Keratinocyte (primary cell): ENCODE data around the gene FMO1.

Experiments used
- EZH2 ChIP-seq: IDR thresholded peaks from one replicate; pipeline ENCODE4 v1.6.1; 2012; ENCODE audit warnings: inconsistent platforms, mild to moderate bottlenecking, low read length, moderate library complexity
- TF ChIP-seq, protein P1 (sequence below), 3 experiments: IDR thresholded peaks in 1 of 3; conservative IDR thresholded peaks in 1 of 3; optimal IDR thresholded peaks in 1 of 3; 2 replicates in 2 of 3; 3 replicates in 1 of 3; pipeline versions ENCODE3 to v1.5.1; 2011; ENCODE audit warnings: low read length in 3 of 3, mild to moderate bottlenecking in 3 of 3, moderate library complexity in 2 of 3, control low read depth in 1 of 3, inconsistent platforms in 1 of 3; ENCODE audit not compliant: insufficient read depth in 2 of 3; ENCODE audit errors: extremely low read depth in 1 of 3

- TF ChIP-seq, protein P1, sequence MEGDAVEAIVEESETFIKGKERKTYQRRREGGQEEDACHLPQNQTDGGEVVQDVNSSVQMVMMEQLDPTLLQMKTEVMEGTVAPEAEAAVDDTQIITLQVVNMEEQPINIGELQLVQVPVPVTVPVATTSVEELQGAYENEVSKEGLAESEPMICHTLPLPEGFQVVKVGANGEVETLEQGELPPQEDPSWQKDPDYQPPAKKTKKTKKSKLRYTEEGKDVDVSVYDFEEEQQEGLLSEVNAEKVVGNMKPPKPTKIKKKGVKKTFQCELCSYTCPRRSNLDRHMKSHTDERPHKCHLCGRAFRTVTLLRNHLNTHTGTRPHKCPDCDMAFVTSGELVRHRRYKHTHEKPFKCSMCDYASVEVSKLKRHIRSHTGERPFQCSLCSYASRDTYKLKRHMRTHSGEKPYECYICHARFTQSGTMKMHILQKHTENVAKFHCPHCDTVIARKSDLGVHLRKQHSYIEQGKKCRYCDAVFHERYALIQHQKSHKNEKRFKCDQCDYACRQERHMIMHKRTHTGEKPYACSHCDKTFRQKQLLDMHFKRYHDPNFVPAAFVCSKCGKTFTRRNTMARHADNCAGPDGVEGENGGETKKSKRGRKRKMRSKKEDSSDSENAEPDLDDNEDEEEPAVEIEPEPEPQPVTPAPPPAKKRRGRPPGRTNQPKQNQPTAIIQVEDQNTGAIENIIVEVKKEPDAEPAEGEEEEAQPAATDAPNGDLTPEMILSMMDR (optimal IDR thresholded peaks at IDR 0.05 in 1 of 3, IDR thresholded peaks at IDR 0.05 in 1 of 3, conservative IDR thresholded peaks at IDR 0.05 in 1 of 3; ENCODE audit: extremely low read depth in 1 of 3, insufficient read depth in 2 of 3, low read length in 3 of 3): no peak
- no peak for TF ChIP-seq EZH2
These were observed 17.4 kb downstream of the FMO1 start for GRCh38 chr1:171265686-171266085.
